Activated CD8-positive, alpha-beta memory T cell treated with anti-CD3 and anti-CD28 coated beads for 36 hours (primary cell): ENCODE measurements around the gene SLC38A1. TPM values are rescaled to one million over a fixed set of nuclear protein-coding genes. Genes with fewer than 3 reads are reported as not detected.
"Not testable (repeated sequence)": the region's sequence is repeated elsewhere in the genome, so short reads cannot be mapped to it uniquely, and the experiment has no call there.

Experiments used
- CTCF ChIA-PET: fragments of 350-600 bp; sonication (Branson Sonifier 250); formaldehyde crosslinking; loops from one replicate; lab custom pipeline; 2021; ENCODE audit warnings: antibody characterized with exemption; lab: Charles Lee
- POLR2A ChIA-PET: fragments of 350-600 bp; sonication (Branson Sonifier 250); formaldehyde crosslinking; loops from one replicate; lab custom pipeline; 2021; ENCODE audit warnings: antibody characterized with exemption; lab: Charles Lee
- total RNA-seq, 2 experiments: library from RNA; stranded (reverse); gene quantifications; one replicate each; pipeline ENCODE4 v1.2.3, GENCODE V29; 2021

The SLC38A1 gene
- total RNA-seq, 2 experiments from 2014 or later: 248 to 250 TPM

DNA sequence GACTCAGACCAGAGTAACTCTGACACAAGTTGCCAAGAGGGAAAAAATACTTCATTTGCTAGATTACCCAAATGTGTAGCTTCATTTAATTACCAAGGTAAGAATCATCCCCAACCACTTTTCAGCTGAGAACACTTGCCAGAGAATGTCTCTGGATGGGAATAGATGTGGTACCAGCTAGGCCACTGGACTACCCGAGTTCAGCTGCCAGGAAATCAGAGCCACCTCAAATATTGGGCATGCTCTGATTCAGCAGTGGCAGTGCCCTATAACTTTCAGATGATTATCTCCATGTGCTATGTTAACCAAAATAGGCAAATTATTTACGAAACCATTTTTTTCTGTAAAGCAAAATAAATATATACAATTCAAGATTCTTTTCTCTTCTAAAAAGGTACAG, 80.7 kb downstream of the SLC38A1 start:
- ChIA-PET POLR2A (no interaction called here), CTCF (interaction anchor here (0.6 to 1.3 kb wide), 3 partner anchors 10 to 351 kb away, joined by 3 to 4 read pairs (median 3); no protein-coding TSS in a partner anchor)

DNA sequence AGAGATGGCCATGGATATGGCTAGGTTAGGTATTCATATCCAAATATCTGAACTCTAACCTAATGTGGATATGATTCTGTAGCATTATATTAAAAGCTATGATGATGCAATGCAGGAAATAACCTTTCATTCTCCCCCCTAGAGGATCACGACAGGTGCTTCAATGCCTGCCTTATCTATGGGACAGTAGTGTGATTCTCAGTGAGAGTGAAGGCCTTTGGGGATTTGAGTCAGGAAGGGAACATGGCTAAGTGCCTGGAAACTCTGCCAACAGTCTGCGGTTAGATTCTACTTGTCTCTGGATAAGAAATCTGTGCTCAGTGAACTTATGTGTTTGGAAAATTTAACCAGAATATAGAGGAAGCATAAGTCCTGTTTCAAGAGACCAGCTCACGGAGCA, 81.8 kb downstream of the SLC38A1 start:
- POLR2A ChIA-PET: interaction anchor here (0.7 kb wide), 1 partner anchor 33 kb away, joined by 3 read pairs; no protein-coding TSS in a partner anchor
- CTCF ChIA-PET: no interaction called here

- ChIA-PET CTCF (no interaction called here), POLR2A (no interaction called here)
Measured at GRCh38 chr12:46186088-46186487, 82.8 kb downstream of the SLC38A1 start.

GRCh38 chr12:46185686-46186085, 83.2 kb downstream of the SLC38A1 start:
- CTCF ChIA-PET: no interaction called here

DNA sequence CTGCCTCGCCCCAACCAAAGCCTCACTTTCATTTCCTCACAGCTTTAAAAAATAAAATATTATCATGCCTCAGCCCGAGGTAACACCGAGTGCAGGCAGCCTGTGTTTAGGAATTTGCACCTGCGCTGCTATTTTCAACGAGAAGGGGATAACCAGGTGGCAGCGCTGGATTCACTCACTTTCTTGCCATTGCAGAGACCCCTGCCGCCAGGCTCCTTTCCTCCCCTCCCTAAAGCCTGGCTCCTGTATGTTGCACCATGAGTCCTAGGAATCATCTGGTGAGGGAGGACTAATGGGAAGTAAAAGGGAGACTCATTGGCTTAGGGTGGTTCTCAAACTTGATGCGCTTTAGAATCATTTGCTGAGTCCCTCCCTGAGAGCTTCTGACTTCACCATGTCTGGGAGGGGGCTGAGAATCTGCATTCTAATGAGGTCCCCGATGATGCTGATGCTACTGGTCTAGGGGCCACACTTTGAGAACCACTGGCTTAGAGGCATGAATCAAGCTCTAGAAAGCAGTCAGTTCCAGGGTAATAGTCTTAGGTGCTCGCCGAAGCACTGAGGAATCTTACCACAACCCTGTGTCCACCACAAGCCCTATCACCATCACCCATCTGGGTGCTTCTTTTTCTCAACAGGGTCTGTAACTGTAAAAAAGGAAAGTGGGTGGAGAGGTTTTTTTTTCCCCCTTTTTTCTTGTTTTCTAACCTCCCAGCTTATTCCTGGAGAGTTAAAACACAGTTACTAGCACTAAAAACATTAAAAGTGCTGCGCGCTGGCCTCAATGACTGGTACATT, 83.8 kb downstream of the SLC38A1 start:
- POLR2A ChIA-PET: no interaction called here
- CTCF ChIA-PET: no interaction called here

More at GRCh38 chr12:46185686-46186085, 83.2 kb downstream of the SLC38A1 start:
- POLR2A ChIA-PET: no interaction called here

GRCh38 chr12:46183112-46183511, 85.7 kb downstream of the SLC38A1 start:
- CTCF ChIA-PET: no interaction called here
- POLR2A ChIA-PET: interaction anchor here (0.6 kb wide), 1 partner anchor 32 kb away, joined by 3 read pairs; no protein-coding TSS in a partner anchor

GRCh38 chr12:46181465-46181864, 87.4 kb downstream of the SLC38A1 start:
- CTCF ChIA-PET: no interaction called here
- POLR2A ChIA-PET: no interaction called here

DNA sequence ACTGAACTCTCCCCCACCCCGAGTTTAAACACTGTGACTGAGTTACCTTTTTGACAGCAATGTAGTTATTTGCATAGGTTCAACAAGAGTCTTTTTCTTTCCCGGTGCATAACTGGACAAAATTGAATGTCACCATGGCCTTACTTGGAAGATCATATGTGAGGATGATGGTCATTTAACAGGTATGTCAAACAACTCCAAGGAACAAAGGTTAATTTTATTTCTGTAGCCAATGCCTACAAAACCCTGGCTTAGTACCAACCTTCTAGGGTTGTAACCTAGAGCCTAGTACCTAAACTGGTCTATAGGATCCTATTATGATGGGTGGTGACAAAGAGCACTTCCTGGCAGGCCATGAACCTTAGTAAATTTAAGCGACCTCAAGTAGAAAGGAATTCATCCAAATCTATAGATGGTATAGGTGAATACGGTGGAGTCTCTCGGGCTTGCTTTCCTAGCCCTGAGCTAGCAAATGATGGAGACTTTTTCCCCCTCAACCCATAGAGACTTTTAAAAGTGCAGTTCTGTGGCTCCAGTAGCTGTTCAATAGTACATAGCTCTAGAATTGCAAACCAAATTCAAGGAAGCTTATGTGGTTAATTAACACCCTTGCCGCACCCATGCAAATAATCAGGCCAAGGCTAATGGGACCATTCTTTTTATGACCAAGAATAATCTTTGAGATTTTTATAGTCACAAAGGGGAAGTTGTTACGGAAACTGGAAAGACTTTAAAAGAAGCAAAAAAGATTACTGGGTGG, 89.0 kb downstream of the SLC38A1 start:
- ChIA-PET CTCF (no interaction called here), POLR2A (no interaction called here)

DNA sequence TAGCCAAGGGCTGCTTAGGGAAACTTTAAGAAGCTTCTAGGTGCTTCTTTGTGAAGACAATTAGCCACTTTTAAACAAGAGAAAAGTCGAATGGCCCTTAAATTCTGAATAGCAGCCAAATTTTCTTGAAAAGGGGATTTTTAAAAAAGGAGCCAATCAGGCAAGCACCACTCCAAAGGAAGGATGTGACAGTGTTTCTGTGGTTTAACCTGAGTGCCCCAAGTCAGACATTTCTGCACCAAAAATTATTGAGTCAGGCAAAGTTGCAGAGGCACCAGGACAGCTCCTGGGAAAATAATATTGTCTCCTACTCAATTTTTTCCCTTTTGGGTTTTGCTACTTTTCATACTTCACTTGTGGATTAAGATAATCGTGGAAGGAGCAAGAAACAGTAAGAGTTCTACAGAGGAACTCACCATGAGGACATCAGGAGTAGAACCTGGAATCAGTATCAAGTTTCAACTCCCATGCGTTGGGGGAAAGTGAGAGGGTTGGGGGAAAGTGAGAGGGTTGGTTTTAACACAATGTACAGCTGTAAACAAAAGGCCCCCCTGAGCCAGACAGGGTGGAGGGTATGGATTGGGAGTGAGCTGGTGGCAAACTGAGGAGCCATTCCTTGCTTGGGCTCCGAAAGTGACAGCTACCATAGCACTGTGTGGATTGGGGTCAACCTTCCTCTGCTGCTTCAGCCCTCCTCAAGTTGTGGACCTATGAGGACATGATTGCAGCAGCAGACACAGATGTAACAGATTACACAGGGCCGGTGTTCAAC, 90.8 kb downstream of the SLC38A1 start:
- POLR2A ChIA-PET: interaction anchor here (0.6 kb wide), 1 partner anchor 92 kb away, joined by 3 read pairs; no protein-coding TSS in a partner anchor
- CTCF ChIA-PET: interaction anchor here (1.1 kb wide), 1 partner anchor 27 kb away, joined by 3 read pairs; no protein-coding TSS in a partner anchor

DNA sequence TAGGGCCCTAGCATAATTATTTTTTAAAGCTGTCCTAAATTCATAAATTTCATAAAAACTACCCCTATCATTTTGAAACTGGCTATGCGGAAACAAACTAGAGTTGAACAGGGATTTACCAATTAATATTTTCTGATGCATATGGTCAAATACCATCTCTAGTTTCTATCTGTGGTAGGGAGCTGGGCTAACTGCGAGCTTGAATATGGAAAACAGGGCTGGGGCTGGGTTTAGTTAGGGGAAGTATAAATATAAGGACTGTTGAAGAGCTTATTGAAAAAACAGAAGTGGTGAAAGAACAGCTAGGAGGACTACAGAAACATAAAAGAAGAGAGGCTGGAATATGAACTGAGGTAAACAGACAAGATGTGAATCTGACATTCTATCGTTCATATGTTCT, 91.8 kb downstream of the SLC38A1 start:
- POLR2A ChIA-PET: no interaction called here
- CTCF ChIA-PET: interaction anchor here (1.1 kb wide), 1 partner anchor 28 kb away, joined by 3 read pairs; no protein-coding TSS in a partner anchor

DNA sequence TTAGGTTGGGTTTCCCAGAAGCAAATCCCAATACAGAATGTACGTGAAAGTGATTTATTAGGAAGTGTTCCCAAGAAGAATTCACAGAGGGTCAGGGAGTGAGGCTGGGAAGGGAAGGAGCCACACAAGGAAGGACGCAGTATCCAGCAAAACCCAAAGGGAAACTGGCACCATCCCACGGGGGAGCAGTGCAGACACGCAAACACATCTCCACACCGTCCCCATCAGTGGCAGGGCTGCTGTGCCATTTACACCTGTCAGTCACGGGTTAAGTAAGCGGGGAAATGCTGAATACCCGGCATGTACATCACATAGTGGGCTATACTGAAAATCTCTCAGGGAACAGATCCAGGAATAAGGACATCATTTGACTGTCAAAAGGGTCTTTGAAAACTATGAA, 93.9 kb downstream of the SLC38A1 start:
- ChIA-PET CTCF (no interaction called here), POLR2A (no interaction called here)

DNA sequence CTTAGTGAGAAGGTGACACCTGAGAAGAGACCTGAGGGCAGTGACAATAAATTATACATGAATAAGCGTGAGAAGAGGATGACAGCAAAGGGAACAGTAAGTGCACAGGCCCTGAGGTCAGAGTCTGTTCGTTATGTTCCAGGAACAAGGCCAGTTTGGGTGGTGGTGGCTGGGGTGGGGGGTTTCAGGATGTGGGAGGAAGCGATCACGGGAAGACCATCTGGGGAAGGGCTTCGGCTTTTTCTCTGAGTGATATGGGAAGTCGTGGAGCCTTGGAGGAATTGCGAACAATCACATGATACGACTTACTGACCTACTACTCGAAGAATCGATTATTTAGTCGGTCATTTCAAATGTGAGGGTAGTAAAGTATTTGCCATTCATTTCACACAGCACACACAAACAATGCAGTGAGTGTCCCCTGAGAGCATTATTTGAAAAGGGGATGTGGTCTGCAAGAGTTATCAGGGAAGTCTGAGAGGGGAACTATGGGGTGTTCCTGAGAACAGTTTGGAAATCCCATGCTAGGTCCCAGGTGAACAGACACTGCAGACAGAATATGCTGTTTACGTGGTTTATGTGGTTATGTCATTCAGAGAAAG, 94.7 kb downstream of the SLC38A1 start:
- POLR2A ChIA-PET: no interaction called here
- CTCF ChIA-PET: no interaction called here

DNA sequence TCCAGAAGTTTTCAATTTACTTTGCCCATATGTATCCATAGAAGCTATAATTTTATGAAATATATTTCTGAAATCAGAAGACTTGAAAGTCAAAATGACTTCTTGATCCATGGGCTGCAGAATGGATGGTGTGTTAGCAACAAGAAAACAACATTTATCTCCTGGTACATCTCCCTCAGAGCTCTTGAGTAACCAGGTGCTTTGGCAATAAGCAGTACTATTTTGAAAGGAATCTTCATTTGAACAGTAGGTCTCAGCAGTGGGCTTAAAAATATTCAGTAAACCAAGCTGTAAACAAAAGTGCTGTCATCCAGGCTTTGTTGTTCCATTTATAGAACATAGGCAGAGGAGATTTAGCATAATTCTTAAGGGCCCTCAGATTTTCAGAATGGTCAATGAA, 100.4 kb downstream of the SLC38A1 start:
- POLR2A ChIA-PET: no interaction called here
- CTCF ChIA-PET: no interaction called here

- ChIA-PET POLR2A (no interaction called here), CTCF (no interaction called here)
Measured at GRCh38 chr12:46167412-46167811, 101.4 kb downstream of the SLC38A1 start.

GRCh38 chr12:46165191-46165590, 103.7 kb downstream of the SLC38A1 start:
- CTCF ChIA-PET: no interaction called here
- POLR2A ChIA-PET: no interaction called here

DNA sequence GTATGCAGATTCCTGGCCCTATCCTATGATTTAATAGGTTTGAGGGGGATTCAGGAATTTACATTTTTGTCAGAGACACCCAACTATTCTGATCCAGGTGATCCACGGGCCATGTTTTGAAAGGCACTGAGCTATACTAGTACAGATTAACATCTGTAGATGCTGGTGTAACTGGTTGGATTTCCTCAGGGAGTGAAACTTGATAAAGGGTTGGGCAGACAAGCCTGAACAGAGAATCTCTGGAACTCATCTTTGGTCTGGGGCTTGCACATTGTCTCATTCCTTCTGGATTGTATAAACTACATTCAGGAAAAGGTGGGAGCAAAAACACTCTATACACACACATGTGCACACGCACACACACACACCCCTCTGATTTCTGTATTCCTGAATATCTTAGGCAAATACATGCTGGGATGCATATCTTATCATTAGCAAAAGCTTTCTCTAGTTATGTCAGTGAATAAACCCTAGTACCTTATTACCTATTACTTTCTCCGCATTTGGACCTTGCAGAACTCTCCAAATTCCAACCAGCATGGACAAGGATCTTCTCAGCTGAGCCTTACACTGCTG, 104.6 kb downstream of the SLC38A1 start:
- ChIA-PET POLR2A (no interaction called here), CTCF (no interaction called here)

DNA sequence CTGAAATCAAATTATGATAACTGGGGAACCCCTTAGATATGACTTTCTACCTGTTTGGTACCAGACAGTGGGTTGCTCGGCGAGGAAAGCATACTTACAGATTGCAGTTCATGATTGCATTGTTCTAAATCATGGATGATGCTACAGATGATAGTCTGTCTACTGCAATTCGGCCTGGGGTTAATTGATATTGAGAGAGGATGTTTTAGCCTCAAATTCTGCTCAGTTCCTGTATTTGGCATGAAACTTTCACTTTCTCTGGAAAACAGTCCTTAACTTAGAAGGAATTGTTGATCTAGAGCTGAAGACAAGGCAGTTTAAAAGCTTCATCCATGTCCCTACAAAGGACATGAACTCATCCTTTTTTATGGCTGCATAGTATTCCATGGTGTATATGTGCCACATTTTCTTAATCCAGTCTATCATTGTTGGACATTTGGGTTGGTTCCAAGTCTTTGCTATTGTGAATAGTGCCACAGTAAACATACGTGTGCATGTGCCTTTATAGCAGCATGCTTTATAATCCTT, 106.2 kb downstream of the SLC38A1 start:
- CTCF ChIA-PET, POLR2A ChIA-PET: not testable (repeated sequence)

GRCh38 chr12:46160981-46161690, 107.7 kb downstream of the SLC38A1 start:
- ChIA-PET POLR2A (no interaction called here), CTCF (no interaction called here)
